A673 (cell line): ENCODE measurements around the gene SOWAHB. TPM values are rescaled to one million over a fixed set of nuclear protein-coding genes. Genes with fewer than 3 reads are reported as not detected.

Experiments
- BruUV-seq: library from RNA; stranded (reverse); fragments of 400-500 nt; replicated peaks from 2 replicates; lab custom pipeline; 2021; lab: Mats Ljungman, UMichigan
- CTCF ChIA-PET: fragments of 300-600 bp; sonication (Branson Sonifier 250); formaldehyde crosslinking; loops from one replicate; lab custom pipeline; 2022; ENCODE audit warnings: antibody characterized with exemption; lab: Charles Lee
- POLR2A ChIA-PET: fragments of 300-600 bp; sonication (Branson Sonifier 250); formaldehyde crosslinking; loops from one replicate; lab custom pipeline; 2022; ENCODE audit warnings: antibody characterized with exemption; ENCODE audit not compliant: low non-redundant PET; lab: Charles Lee
- DNase-seq: peaks from one replicate; pipeline ENCODE4 v3.0.0-alpha.2; 2015; ENCODE audit warnings: low spot score
- H3K27ac ChIP-seq: fragments of 200-600 bp; sonication (generic); 2 replicates; pipeline ENCODE4 v1.5.1; 2016; ENCODE audit warnings: mixed run types, low read depth, mild to moderate bottlenecking, mixed read lengths, antibody characterized with exemption, low read length; ENCODE audit not compliant: poor library complexity, severe bottlenecking
- H3K27me3 ChIP-seq: fragments of 200-600 bp; sonication (generic); replicated peaks from 2 replicates; pipeline ENCODE4 v1.6.1; 2017; ENCODE audit warnings: mixed run types, low read depth, mild to moderate bottlenecking, mixed read lengths, antibody characterized with exemption, low read length; ENCODE audit not compliant: insufficient read depth, poor library complexity
- H3K36me3 ChIP-seq: fragments of 200-600 bp; sonication (generic); 2 replicates; pipeline ENCODE4 v1.6.1; 2016; ENCODE audit warnings: mixed run types, mild to moderate bottlenecking, mixed read lengths, antibody characterized with exemption, low read length; ENCODE audit not compliant: insufficient read depth, poor library complexity, severe bottlenecking
- H3K4me1 ChIP-seq: fragments of 200-600 bp; sonication (generic); 2 replicates; pipeline ENCODE4 v1.6.1; 2017; ENCODE audit warnings: mixed run types, mild to moderate bottlenecking, mixed read lengths, antibody characterized with exemption, low read length; ENCODE audit not compliant: insufficient read depth, poor library complexity, severe bottlenecking
- H3K4me3 ChIP-seq: fragments of 200-600 bp; sonication (generic); 2 replicates; pipeline ENCODE4 v1.5.1; 2016; ENCODE audit warnings: low read depth, mixed run types, mild to moderate bottlenecking, mixed read lengths, low read length; ENCODE audit not compliant: poor library complexity, severe bottlenecking
- H3K9me3 ChIP-seq: fragments of 200-600 bp; sonication (generic); 2 replicates; pipeline ENCODE4 v1.6.1; 2016; ENCODE audit warnings: mixed run types, low read depth, mild to moderate bottlenecking, mixed read lengths, antibody characterized with exemption, low read length; ENCODE audit not compliant: poor library complexity, severe bottlenecking
- EZH2 ChIP-seq: fragments of 200-600 bp; sonication (generic); IDR thresholded peaks from 2 replicates; pipeline ENCODE4 v1.6.1; 2017; ENCODE audit warnings: borderline replicate concordance, low read depth, mild to moderate bottlenecking, mixed read lengths, antibody characterized with exemption, low read length; ENCODE audit not compliant: poor library complexity, severe bottlenecking
- intact Hi-C: fragments of 100-400 bp; cut with micrococcal nuclease; formaldehyde crosslinking; loops from one replicate; pipeline ENCODE4 v1.10.0; 2022; ENCODE audit not compliant: unreplicated experiment
- total RNA-seq: library from RNA; stranded (reverse); gene quantifications from 2 replicates; pipeline ENCODE4 v1.2.3, GENCODE V29; 2021
- TF ChIP-seq, protein P1 (sequence below): fragments of 300-800, 200-600 bp; sonication (generic); conservative IDR thresholded peaks from 2 replicates; pipeline ENCODE4 v1.5.1; 2017; ENCODE audit warnings: low read depth, mild to moderate bottlenecking, antibody characterized with exemption, low read length, moderate library complexity, mixed read lengths

Gene SOWAHB
- total RNA-seq, 1 experiment from 2014 or later = 0.15 TPM

DNA sequence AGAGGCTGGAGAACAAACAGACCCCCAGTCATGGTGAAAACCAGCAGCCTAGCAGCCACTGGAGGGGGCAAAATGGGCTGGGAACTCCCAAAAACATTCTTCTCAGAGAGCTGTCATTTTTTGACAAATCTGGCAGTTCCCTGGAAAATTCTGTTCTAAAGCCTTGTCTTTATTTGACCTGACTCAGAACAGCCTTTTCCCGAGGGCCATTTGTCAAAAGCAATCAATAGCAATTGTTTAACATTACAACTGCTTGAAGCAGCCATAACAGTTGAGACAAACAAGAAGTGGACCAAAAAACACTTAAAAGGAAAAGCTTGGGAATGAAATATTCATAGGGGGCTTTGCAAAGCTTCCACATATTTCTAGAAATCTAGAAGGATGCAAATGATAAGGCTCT lies 39.6 kb downstream of the SOWAHB start:
- TF ChIP-seq EZH2 = no peak
- TF ChIP-seq, protein P1, sequence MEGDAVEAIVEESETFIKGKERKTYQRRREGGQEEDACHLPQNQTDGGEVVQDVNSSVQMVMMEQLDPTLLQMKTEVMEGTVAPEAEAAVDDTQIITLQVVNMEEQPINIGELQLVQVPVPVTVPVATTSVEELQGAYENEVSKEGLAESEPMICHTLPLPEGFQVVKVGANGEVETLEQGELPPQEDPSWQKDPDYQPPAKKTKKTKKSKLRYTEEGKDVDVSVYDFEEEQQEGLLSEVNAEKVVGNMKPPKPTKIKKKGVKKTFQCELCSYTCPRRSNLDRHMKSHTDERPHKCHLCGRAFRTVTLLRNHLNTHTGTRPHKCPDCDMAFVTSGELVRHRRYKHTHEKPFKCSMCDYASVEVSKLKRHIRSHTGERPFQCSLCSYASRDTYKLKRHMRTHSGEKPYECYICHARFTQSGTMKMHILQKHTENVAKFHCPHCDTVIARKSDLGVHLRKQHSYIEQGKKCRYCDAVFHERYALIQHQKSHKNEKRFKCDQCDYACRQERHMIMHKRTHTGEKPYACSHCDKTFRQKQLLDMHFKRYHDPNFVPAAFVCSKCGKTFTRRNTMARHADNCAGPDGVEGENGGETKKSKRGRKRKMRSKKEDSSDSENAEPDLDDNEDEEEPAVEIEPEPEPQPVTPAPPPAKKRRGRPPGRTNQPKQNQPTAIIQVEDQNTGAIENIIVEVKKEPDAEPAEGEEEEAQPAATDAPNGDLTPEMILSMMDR = no peak
- Histone ChIP-seq H3K27me3 (no peaks in the 10 kb centered on the region), H3K27ac (no peak overlapping the region), H3K4me3 (no peak overlapping the region), H3K9me3 (no peaks in the 10 kb centered on the region), H3K36me3 (no peaks in the 10 kb centered on the region), H3K4me1 (peaks cover 16% of the 10 kb centered on the region)
- BruUV-seq = no TSS peak
- intact Hi-C loops = no loop called here
- ChIA-PET POLR2A (no interaction called here), CTCF (no interaction called here)
- no peak for DNase-seq

DNA sequence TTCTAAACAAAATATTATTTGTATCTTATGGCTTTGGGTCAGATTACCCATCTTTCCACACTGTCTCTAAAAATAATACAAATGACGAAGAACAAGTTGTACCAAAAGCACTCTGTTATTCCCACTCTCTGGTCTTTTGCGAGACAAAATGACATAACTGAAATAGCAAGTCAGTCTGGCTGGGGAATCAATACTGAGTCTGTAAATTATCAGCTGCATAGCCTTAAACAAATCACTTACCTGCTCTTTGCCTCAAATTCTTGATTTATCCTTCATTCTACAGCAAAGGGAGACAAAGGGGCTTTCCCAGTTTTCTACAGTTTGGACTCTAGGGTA lies 40.9 kb downstream of the SOWAHB start:
- TF ChIP-seq, protein P1 = no peak
- TF ChIP-seq EZH2 = no peak
- intact Hi-C loops = no loop called here
- no TSS peak for BruUV-seq
- H3K27ac ChIP-seq = peak overlapping the region; percentile 30
- POLR2A ChIA-PET = no interaction called here
- H3K4me1 ChIP-seq = peaks cover 16% of the 10 kb centered on the region
- DNase-seq = no peak
- CTCF ChIA-PET = no interaction called here
- no peaks in the 10 kb centered on the region for H3K27me3 ChIP-seq
- no peaks in the 10 kb centered on the region for H3K9me3 ChIP-seq
- H3K36me3 ChIP-seq = no peaks in the 10 kb centered on the region
- no peak overlapping the region for H3K4me3 ChIP-seq

DNA sequence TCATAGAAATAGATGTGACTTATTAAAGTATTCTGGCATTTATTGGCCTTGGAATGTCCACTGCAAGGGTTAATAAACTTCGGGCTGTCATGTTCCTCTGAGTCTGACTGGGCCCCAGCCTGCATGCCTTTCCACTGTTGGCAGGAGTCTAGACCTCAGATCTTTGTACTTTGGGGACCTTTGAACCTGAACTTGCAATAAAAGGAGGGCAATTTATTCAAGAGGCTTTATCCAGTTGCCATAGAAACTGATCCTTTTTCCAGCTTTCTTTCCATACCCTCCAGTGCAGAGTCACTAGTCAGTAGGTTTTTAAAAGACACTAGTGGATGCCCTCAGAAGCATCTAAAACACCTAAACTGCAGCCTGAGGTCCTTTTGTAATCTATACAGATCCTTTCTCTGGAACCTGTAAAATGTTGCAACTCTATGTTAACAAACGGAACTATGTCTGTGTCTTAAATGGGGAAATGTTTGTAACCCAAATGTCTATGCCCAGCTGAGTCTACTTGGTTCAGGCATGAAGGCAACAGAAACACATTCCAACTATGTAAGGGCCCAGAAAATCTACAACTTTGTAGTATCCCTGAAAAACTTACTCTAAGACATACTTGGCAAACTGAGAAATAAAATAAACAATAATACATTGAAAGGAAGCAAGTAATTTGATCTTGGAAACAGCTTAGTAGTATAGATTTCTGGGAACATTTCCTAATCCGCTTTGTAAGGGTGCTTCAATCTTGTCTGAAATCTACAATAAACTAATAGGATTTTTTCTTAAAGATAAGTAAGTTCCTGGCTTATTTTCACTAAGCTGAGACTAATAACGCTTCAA lies 41.5 kb downstream of the SOWAHB start:
- TF ChIP-seq, protein P1 = no peak
- no peak for TF ChIP-seq EZH2
- Histone ChIP-seq H3K9me3 (no peaks in the 10 kb centered on the region), H3K4me3 (no peak overlapping the region), H3K36me3 (no peaks in the 10 kb centered on the region), H3K27ac (peak overlapping the region; percentile 30), H3K27me3 (no peaks in the 10 kb centered on the region), H3K4me1 (peaks cover 16% of the 10 kb centered on the region)
- DNase-seq = peak; percentile 4
- POLR2A ChIA-PET = no interaction called here
- no TSS peak for BruUV-seq
- intact Hi-C loops = no loop called here
- CTCF ChIA-PET = no interaction called here
